Neural progenitor cell (in vitro differentiated cells): ENCODE measurements around the gene KAT2B. TPM values are rescaled to one million over a fixed set of nuclear protein-coding genes. Genes with fewer than 3 reads are reported as not detected.

Experiments
- DNase-seq: peaks from one replicate; pipeline ENCODE4 v3.0.0-alpha.2; 2016; ENCODE audit warnings: low spot score
- H2AFZ ChIP-seq: fragments of 200-600 bp; sonication (generic); replicated peaks from 2 replicates; pipeline ENCODE4 v1.6.1; 2016; ENCODE audit warnings: antibody characterized with exemption
- H3F3A ChIP-seq: fragments of 200-600 bp; sonication (generic); 2 replicates; pipeline ENCODE4 v1.6.1; 2016; ENCODE audit warnings: antibody characterized with exemption, low read depth
- H3K27ac ChIP-seq: fragments of 200-600 bp; sonication (generic); 2 replicates; pipeline ENCODE4 v1.5.1; 2016; ENCODE audit warnings: mild to moderate bottlenecking
- H3K27me3 ChIP-seq: fragments of 200-600 bp; sonication (generic); 2 replicates; pipeline ENCODE4 v1.6.1; 2016; ENCODE audit warnings: mild to moderate bottlenecking, moderate library complexity
- H3K36me3 ChIP-seq: fragments of 200-600 bp; sonication (generic); 2 replicates; pipeline ENCODE4 v1.5.1; 2016
- H3K4me1 ChIP-seq: fragments of 200-600 bp; sonication (generic); 2 replicates; pipeline ENCODE4 v1.6.1; 2016; ENCODE audit warnings: mixed run types
- H3K4me2 ChIP-seq: fragments of 200-600 bp; sonication (generic); 2 replicates; pipeline ENCODE4 v1.6.1; 2016
- H3K4me3 ChIP-seq: fragments of 200-600 bp; sonication (generic); 2 replicates; pipeline ENCODE4 v1.5.1; 2016
- H3K79me2 ChIP-seq: fragments of 200-600 bp; sonication (generic); 2 replicates; pipeline ENCODE4 v1.6.1; 2016; ENCODE audit warnings: low read depth
- H3K9ac ChIP-seq: fragments of 200-600 bp; sonication (generic); 2 replicates; pipeline ENCODE4 v1.6.1; 2016
- H3K9me3 ChIP-seq: fragments of 200-600 bp; sonication (generic); 2 replicates; pipeline ENCODE4 v1.5.1; 2016; ENCODE audit warnings: low read depth
- H4K20me1 ChIP-seq: fragments of 200-600 bp; sonication (generic); 2 replicates; pipeline ENCODE4 v1.6.1; 2016; ENCODE audit warnings: low read depth
- H3K27ac Mint-ChIP-seq: 3 replicates; pipeline ENCODE4 v1.8.0; 2021; ENCODE audit warnings: mixed read lengths
- H3K27me3 Mint-ChIP-seq: 2 replicates; pipeline ENCODE4 v1.8.0; 2022; ENCODE audit warnings: low read depth, mild to moderate bottlenecking, inconsistent platforms, moderate library complexity, mixed read lengths; ENCODE audit not compliant: insufficient read depth
- H3K36me3 Mint-ChIP-seq: 3 replicates; pipeline ENCODE4 v1.8.0; 2021; ENCODE audit warnings: mixed read lengths
- H3K4me1 Mint-ChIP-seq: 3 replicates; pipeline ENCODE4 v1.8.0; 2021; ENCODE audit warnings: mixed read lengths
- H3K4me3 Mint-ChIP-seq: 3 replicates; pipeline ENCODE4 v1.8.0; 2021; ENCODE audit warnings: mild to moderate bottlenecking, moderate library complexity, mixed read lengths
- H3K9me3 Mint-ChIP-seq: 3 replicates; pipeline ENCODE4 v1.8.0; 2020; ENCODE audit warnings: mixed read lengths
- CTCF ChIP-seq: fragments of 200-600 bp; sonication (generic); IDR thresholded peaks from 2 replicates; pipeline ENCODE4 v1.5.1; 2017; ENCODE audit warnings: antibody characterized with exemption, mild to moderate bottlenecking
- EZH2 ChIP-seq: fragments of 200-600 bp; sonication (generic); IDR thresholded peaks from 2 replicates; pipeline ENCODE4 v1.6.1; 2017; ENCODE audit warnings: antibody characterized with exemption, mild to moderate bottlenecking, moderate library complexity
- EZH2phosphoT487 ChIP-seq: fragments of 200-600 bp; sonication (generic); IDR thresholded peaks from 2 replicates; pipeline ENCODE4 v1.6.1; 2017; ENCODE audit warnings: antibody characterized with exemption
- total RNA-seq: library from RNA; depleted of rRNA; stranded (reverse); fragments of >200 nt; gene quantifications from 2 replicates; pipeline ENCODE4 v1.2.3, GENCODE V29; 2015; ENCODE audit warnings: low replicate concordance

The KAT2B gene
- total RNA-seq, 1 donor from 2014 or later, result 21.6 TPM

- Histone ChIP-seq H3K27ac (peak overlapping the region; percentile 80), H3K9me3 (no peaks in the 10 kb centered on the region), H2AFZ (no peak overlapping the region), H3K4me2 (peak overlapping the region; percentile 31), H3K27me3 (no peaks in the 10 kb centered on the region), H3K4me1 (peaks cover 54% of the 10 kb centered on the region), H3K9ac (no peak overlapping the region), H3K79me2 (peaks cover under 1% of the 10 kb centered on the region), H3K4me3 (peak overlapping the region; percentile 9), H3K36me3 (no peaks in the 10 kb centered on the region), H4K20me1 (no peaks in the 10 kb centered on the region), H3F3A (peaks cover 33% of the 10 kb centered on the region)
- peaks cover 20% of the 10 kb centered on the region for H3K4me1 Mint-ChIP-seq
- H3K9me3 Mint-ChIP-seq, result no peaks in the 10 kb centered on the region
- H3K4me3 Mint-ChIP-seq, result no peak overlapping the region
- DNase-seq, result no peak
- no peak overlapping the region for H3K27ac Mint-ChIP-seq
- no peaks in the 10 kb centered on the region for H3K36me3 Mint-ChIP-seq
- TF ChIP-seq EZH2, result no peak
- TF ChIP-seq CTCF, result no peak
- TF ChIP-seq EZH2phosphoT487, result no peak
- no peaks in the 10 kb centered on the region for H3K27me3 Mint-ChIP-seq
These were observed 32.2 kb downstream of the KAT2B start for GRCh38 chr3:20072422-20072821.

GRCh38 chr3:20073068-20073467, 32.8 kb downstream of the KAT2B start:
- Mint-ChIP-seq H3K27ac (no peak overlapping the region), H3K4me3 (no peak overlapping the region), H3K4me1 (peaks cover 20% of the 10 kb centered on the region), H3K36me3 (no peaks in the 10 kb centered on the region), H3K9me3 (no peaks in the 10 kb centered on the region), H3K27me3 (no peaks in the 10 kb centered on the region)
- Histone ChIP-seq H3K36me3 (no peaks in the 10 kb centered on the region), H3K27ac (peak overlapping the region; percentile 86), H3K4me2 (peak overlapping the region; percentile 58), H4K20me1 (no peaks in the 10 kb centered on the region), H3K9ac (no peak overlapping the region), H3K27me3 (no peaks in the 10 kb centered on the region), H3K9me3 (no peaks in the 10 kb centered on the region), H2AFZ (no peak overlapping the region), H3K79me2 (no peaks in the 10 kb centered on the region), H3F3A (peaks cover 33% of the 10 kb centered on the region), H3K4me3 (no peak overlapping the region), H3K4me1 (peaks cover 59% of the 10 kb centered on the region)
- TF ChIP-seq CTCF (no peak), EZH2phosphoT487 (no peak), EZH2 (no peak)
- no peak for DNase-seq

GRCh38 chr3:20073683-20074082, 33.4 kb downstream of the KAT2B start:
- TF ChIP-seq EZH2 (no peak), CTCF (no peak), EZH2phosphoT487 (peak; percentile 60)
- H3K27ac Mint-ChIP-seq, result no peak overlapping the region
- H3K9me3 Mint-ChIP-seq, result no peaks in the 10 kb centered on the region
- Histone ChIP-seq H3K9ac (no peak overlapping the region), H3F3A (peaks cover 33% of the 10 kb centered on the region), H3K36me3 (no peaks in the 10 kb centered on the region), H3K27me3 (no peaks in the 10 kb centered on the region), H2AFZ (no peak overlapping the region), H3K79me2 (no peaks in the 10 kb centered on the region), H3K4me1 (peaks cover 60% of the 10 kb centered on the region), H4K20me1 (no peaks in the 10 kb centered on the region), H3K4me3 (peak overlapping the region; percentile 22), H3K9me3 (no peaks in the 10 kb centered on the region), H3K27ac (peak overlapping the region; percentile 86), H3K4me2 (peak overlapping the region; percentile 58)
- H3K27me3 Mint-ChIP-seq, result no peaks in the 10 kb centered on the region
- no peak overlapping the region for H3K4me3 Mint-ChIP-seq
- H3K36me3 Mint-ChIP-seq, result no peaks in the 10 kb centered on the region
- peaks cover 20% of the 10 kb centered on the region for H3K4me1 Mint-ChIP-seq
- DNase-seq, result peak; percentile 61
